ENCODE data around the gene FBXW9. TPM values are rescaled to one million over a fixed set of nuclear protein-coding genes. Genes with fewer than 3 reads are reported as not detected.
A peak's percentile ranks its signal among the peaks of the same experiment; 100 is the strongest.

Gene FBXW9
- total and polyA plus RNA-seq, 8 donors = 0.29 to 10.9 (median 4.0) TPM

DNA sequence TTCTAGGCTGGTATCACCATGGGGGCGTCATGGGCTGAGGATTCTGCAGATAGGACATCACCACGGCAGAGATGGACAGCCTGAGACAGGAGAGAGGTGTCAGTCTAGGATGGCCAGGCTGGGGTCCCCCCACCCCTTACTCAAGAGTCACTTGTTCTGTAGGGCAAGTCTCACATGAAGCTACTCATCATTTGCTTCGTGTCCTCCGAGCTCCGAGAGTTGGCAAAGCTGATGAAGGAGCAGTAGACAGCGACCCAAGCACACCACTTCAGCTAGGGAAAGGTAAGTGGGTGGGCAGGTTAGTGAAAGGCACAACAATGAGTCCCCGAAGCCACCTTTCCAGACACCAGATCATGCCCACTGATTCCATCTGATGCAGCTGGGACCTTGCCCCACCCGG is 28.1 kb downstream of the FBXW9 start:
- Histone ChIP-seq H3K36me3 (peaks cover 14 to 39% (median 36%) of the 10 kb centered on the region in 4 donors), H3K9me3 (no peaks in the 10 kb centered on the region), H3K4me3 (peak overlapping the region; percentile 78 to 97 (median 88)), H3K27ac (peak overlapping the region in 4 of 5 donors; percentile 94 to 98 (median 96)), H3K4me1 (peaks cover 33 to 73% (median 60%) of the 10 kb centered on the region in 4 donors), H3K27me3 (no peaks in the 10 kb centered on the region)
- 58 to 69% (median 61%) methylated on average over 8 of the region's 8 CpGs for WGBS, 5 donors
- DNase-seq = no peak
- intact Hi-C loops (cut with DNase I; ENCODE audit: low total_unique reads) = no loop called here
- TF ChIP-seq EP300 (IDR thresholded peaks at IDR 0.05) (no peak), CTCF (IDR thresholded peaks at IDR 0.05) (no peak), POLR2A (IDR thresholded peaks at IDR 0.05) (no peak), POLR2AphosphoS5 (IDR thresholded peaks at IDR 0.05) (no peak)

DNA sequence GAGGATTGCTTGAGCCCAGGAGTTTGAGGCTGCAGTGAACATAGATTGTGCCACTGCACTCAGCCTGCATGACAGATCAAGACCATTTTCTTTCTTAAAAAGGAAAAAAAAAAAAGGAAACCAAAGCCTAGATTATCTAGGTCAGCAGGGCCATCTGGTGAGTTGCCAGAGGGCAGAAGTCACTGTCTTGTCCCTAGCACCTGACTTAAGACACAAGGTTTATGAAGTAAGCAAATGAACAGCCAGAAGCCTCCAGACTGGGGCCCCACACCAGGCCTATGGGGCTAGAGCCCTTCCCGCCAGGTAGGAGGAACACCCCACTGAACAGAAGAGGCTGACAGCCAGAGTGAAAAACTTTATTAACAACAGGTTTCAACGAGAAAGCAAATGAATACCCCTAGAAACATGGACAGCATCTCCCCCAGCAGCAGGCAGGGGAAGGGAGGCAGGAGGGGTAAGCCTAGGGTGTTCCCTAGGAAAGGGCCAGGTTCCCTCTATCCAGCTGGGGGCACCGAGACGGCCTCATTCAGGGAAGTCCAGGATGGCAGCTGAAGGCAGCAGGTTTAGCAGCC is 28.6 kb downstream of the FBXW9 start:
- no peaks in the 10 kb centered on the region for H3K27me3 ChIP-seq
- H3K9me3 ChIP-seq = no peaks in the 10 kb centered on the region
- H3K27ac ChIP-seq = peak overlapping the region in 3 of 5 donors; percentile 94 to 96 (median 96)
- H3K4me3 ChIP-seq = peak overlapping the region; percentile 78 to 97 (median 88)
- TF ChIP-seq POLR2AphosphoS5 (IDR thresholded peaks at IDR 0.05) (no peak), EP300 (IDR thresholded peaks at IDR 0.05) (no peak), POLR2A (IDR thresholded peaks at IDR 0.05) (no peak), CTCF (IDR thresholded peaks at IDR 0.05) (no peak)
- no peak for DNase-seq
- peaks cover 33 to 73% (median 60%) of the 10 kb centered on the region in 4 donors for H3K4me1 ChIP-seq
- peaks cover 15 to 39% (median 36%) of the 10 kb centered on the region in 4 donors for H3K36me3 ChIP-seq
- 67 to 82% (median 75%) methylated on average over 4 of the region's 4 CpGs for WGBS, 5 donors
- intact Hi-C loops (cut with DNase I; ENCODE audit: low total_unique reads) = no loop called here

- Histone ChIP-seq H3K9me3 (no peaks in the 10 kb centered on the region), H3K27me3 (no peaks in the 10 kb centered on the region), H3K27ac (peak within 1 kb of the TSS; percentile 68 to 87 (median 83)), H3K4me1 (peaks cover 33 to 61% (median 57%) of the 10 kb centered on the region in 4 donors), H3K36me3 (peaks cover 22 to 46% (median 40%) of the 10 kb centered on the region in 4 donors), H3K4me3 (peak within 1 kb of the TSS; percentile 74 to 89 (median 82))
- intact Hi-C loops (cut with DNase I; ENCODE audit: low total_unique reads) = no loop called here
- peak; percentile 81 to 93 for DNase-seq
- WGBS, 5 donors = 0 to 2% (median 1%) methylated on average over 23 to 46 of the region's 46 CpGs
- TF ChIP-seq POLR2AphosphoS5 (IDR thresholded peaks at IDR 0.05) (peak in 1 of 3 donors; percentile 18), POLR2A (IDR thresholded peaks at IDR 0.05) (no peak)
Measured at GRCh38 chr19:12666265-12667048, 30.0 kb downstream of the FBXW9 start, which contains the start of the genes MAN2B1 and WDR83. Gene MAN2B1 (minus strand): TSS chr19:12666742. CDS start chr19:12666701, 41 bp downstream. Gene WDR83 (plus strand): TSS chr19:12666807. CDS start chr19:12669791, 2,984 bp downstream.

GRCh38 chr19:12665671-12666264 is 30.7 kb downstream of the FBXW9 start:
- H3K4me3 ChIP-seq = peak overlapping the region; percentile 74 to 89 (median 82)
- TF ChIP-seq POLR2AphosphoS5 (IDR thresholded peaks at IDR 0.05) (no peak), CTCF (IDR thresholded peaks at IDR 0.05) (no peak), POLR2A (IDR thresholded peaks at IDR 0.05) (no peak), EP300 (IDR thresholded peaks at IDR 0.05) (no peak)
- intact Hi-C loops (cut with DNase I; ENCODE audit: low total_unique reads) = no loop called here
- H3K27me3 ChIP-seq = no peaks in the 10 kb centered on the region
- H3K4me1 ChIP-seq = peaks cover 31 to 57% (median 52%) of the 10 kb centered on the region in 4 donors
- no peak for DNase-seq
- 33 to 46% (median 43%) methylated on average over 8 to 12 of the region's 12 CpGs for WGBS, 5 donors
- H3K9me3 ChIP-seq = no peaks in the 10 kb centered on the region
- peaks cover 29 to 53% (median 47%) of the 10 kb centered on the region in 4 donors for H3K36me3 ChIP-seq
- H3K27ac ChIP-seq = peak overlapping the region in 4 of 5 donors; percentile 78 to 87 (median 84)

All from stomach (tissue), 9 donors.